H1 (cell line): ENCODE measurements around the gene APOO. TPM values are rescaled to one million over a fixed set of nuclear protein-coding genes. Genes with fewer than 3 reads are reported as not detected.

ENCODE experiments used
- CREB1 ChIP-seq: IDR thresholded peaks from 2 replicates; pipeline ENCODE4 v1.6.1; 2012; ENCODE audit warnings: inconsistent platforms
- GTF2F1 ChIP-seq: IDR thresholded peaks from 2 replicates; pipeline ENCODE4 v1.6.1; 2012; ENCODE audit warnings: low read depth, low read length, improper control_type of control experiment, borderline replicate concordance
- HDAC6 ChIP-seq: IDR thresholded peaks from one replicate; pipeline ENCODE4 v1.7.1; 2012; ENCODE audit warnings: low read depth, mild to moderate bottlenecking, inconsistent platforms, low read length, moderate library complexity
- JUN ChIP-seq: IDR thresholded peaks from 2 replicates; pipeline ENCODE4 v1.6.1; 2011; ENCODE audit warnings: low read depth, mild to moderate bottlenecking, improper control_type of control experiment, low read length
- RXRA ChIP-seq: IDR thresholded peaks from 2 replicates; pipeline ENCODE4 v1.6.1; 2011; ENCODE audit warnings: low read depth, mild to moderate bottlenecking, low read length, moderate library complexity; ENCODE audit not compliant: insufficient read depth
- SRF ChIP-seq: IDR thresholded peaks from 2 replicates; pipeline ENCODE4 v1.6.1; 2011; ENCODE audit warnings: mild to moderate bottlenecking, low read depth, low read length, moderate library complexity
- TBP ChIP-seq: IDR thresholded peaks from 2 replicates; pipeline ENCODE4 v1.6.1; 2011; ENCODE audit warnings: low read depth, low read length, improper control_type of control experiment
- polyA plus RNA-seq, 7 experiments: library from polyadenylated mRNA; depleted of rRNA in 3 of 7; stranded (reverse) in 5 of 7; unstranded in 2 of 7; fragments of >200 nt in 5 of 7; fragments of 200-250 nt in 2 of 7; gene quantifications; 1 replicate in 5 of 7; 2 replicates in 1 of 7; 4 replicates in 1 of 7; pipeline versions ENCODE4 v1.2.1 to v1.2.3, GENCODE V29; 2011 to 2013; ENCODE audit warnings: missing spikeins in 2 of 7, mixed read lengths in 2 of 7
- total RNA-seq: library from RNA; stranded (reverse); fragmentation: NEBNext Ultra II Directional; extraction: Animal tissue kit (Norgen Biotek cat#: 25700); gene quantifications from 2 replicates; pipeline ENCODE4 v1.2.1, GENCODE V29; 2021

The APOO gene
- total and polyA plus RNA-seq, 2 of the 8 experiments (the other 6 are each of a cell fraction or from before 2014, with no cell fraction given): 25.7 to 45.0 TPM

- TF ChIP-seq HDAC6 (no peak), GTF2F1 (no peak), CREB1 (no peak), RXRA (no peak), JUN (no peak), SRF (no peak), TBP (no peak)
Observed at GRCh38 chrX:23810279-23810678, 97.5 kb downstream of the APOO start (continued).
